NCI-H526 (cell line): ENCODE measurements around the gene NHLRC4.

Source experiments
- DNase-seq, 2 experiments: peaks; one replicate each; lab custom pipeline; 2025; lab: John Stamatoyannopoulos, UW

The NHLRC4 gene

DNA sequence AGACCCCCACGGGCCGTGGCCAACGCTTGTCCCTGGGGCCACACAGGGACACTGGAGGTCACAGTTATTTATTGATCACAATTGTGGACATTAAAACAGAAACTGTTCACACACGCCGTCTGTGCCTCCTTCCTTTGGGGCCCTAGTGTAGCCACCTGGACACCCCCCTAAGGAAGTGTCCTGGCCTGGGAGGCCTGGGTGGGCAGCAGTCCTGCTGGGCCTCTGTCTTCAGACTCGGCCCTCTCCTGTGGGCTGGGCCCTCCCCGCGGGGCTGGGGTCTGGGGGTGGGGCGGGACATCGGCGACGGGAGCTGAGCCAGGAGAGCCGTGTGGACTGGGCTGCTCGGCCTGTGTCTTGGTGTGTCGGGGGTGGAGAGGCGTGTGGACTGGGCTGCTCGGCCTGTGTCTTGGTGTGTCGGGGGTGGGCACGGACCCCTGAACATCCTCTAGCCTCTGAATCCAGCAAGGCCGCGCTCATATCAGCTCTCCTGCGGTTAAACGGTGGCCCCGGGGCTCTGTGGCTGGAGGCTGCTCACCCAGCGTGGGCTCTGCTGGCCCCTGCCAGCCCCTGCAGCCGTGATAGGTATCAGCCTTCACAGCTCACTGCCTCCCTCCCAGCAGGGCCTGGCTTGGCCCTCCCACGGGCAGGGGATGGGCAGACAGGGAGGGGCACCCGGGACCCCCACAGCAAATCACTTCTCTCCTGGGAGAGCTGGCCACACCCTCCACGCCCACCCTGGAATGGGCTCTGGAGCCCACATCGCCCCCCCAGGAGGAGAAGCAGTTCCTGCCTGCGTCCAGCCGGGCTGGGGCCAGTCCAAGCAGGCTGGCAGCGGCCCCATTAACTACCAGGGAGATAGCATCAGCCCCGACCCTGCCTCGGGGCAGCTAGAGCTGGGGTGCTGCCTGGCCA lies 1.1 kb upstream of the NHLRC4 start:
- no peak for DNase-seq

DNA sequence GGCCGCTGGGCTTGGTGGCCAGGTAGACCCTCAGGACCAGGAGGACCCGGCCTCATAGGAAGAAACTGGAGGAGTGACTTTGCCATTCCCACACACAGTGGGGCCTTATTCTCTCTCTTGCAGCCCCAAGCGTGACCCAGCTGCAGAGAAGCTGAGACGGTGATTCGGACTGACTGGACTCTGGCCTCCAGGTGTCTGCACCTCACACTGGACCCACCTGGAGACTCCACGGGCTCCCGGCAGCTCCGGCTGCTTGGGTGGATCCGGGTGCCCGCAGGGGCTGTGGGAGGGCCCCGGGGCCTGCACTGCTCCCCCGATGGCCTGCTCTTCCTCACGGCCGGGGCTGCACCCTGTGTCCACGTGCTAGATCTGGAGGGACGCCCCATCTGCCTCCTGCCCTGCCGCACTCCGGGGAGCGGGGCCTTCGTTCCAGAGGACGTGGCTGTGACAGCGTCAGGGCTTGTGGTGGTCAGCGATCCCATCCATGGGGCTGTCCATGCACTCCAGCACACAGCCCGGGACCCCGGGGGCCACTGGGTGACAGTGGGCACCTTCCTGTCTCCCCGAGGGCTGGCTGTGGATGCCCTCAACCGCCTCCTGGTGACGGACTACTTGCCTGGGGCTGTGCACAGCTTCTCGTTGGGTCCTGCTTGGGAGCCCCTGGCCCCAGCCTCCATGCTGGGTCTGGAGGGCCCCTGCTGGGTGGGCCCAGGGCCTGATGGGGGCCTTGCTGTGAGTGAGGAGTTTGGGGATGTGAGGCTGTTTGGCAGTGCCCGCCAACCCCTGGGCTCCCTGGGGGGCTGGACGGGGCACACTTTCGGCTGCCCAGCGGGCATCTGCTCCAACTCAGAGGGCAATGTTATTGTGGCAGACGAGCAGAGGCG lies 810 bp downstream of the NHLRC4 start:
- DNase-seq = no peak

DNA sequence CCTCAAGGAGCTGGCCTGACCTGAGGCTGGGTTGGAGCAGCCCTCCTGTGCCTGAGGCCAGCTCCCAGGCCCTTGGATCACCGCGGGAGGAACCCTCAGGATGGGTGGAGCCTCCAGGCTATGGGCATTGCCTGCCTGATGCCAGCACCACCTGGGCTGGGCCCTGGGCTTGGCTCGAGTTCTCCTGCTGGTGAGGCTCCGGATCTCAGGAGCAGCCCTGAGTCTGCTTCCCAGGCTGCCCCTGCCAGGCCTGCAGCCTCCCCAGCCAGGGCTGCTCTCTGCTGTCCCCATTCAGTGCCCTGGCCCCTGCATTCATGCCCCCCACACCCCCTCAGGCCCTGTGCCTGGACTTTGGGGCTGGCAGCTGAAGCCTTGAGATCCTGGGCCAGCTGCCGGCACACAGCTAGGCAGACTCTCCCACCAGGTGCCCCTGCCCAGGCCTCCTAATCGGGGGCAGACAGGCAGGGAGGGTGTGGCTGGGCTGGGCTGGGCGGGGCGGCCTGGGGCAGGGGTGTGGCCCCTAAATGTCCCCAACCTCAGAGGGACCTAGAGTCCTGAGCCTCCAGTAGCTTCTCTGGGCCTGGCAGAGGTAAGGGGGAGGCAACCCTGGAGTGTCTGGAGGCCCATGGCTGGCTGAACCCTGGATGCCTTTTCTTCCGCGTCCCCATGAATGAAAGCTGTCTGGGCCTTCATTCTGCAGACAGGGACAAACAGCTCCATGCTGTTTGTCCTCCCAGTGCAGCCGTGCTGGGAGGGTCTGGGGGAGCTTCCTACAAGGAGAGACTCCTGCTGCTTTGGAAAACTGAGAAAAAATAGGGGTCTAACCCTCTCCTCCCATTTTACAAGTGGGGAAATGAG lies 1.8 kb downstream of the NHLRC4 start:
- no peak for DNase-seq

DNA sequence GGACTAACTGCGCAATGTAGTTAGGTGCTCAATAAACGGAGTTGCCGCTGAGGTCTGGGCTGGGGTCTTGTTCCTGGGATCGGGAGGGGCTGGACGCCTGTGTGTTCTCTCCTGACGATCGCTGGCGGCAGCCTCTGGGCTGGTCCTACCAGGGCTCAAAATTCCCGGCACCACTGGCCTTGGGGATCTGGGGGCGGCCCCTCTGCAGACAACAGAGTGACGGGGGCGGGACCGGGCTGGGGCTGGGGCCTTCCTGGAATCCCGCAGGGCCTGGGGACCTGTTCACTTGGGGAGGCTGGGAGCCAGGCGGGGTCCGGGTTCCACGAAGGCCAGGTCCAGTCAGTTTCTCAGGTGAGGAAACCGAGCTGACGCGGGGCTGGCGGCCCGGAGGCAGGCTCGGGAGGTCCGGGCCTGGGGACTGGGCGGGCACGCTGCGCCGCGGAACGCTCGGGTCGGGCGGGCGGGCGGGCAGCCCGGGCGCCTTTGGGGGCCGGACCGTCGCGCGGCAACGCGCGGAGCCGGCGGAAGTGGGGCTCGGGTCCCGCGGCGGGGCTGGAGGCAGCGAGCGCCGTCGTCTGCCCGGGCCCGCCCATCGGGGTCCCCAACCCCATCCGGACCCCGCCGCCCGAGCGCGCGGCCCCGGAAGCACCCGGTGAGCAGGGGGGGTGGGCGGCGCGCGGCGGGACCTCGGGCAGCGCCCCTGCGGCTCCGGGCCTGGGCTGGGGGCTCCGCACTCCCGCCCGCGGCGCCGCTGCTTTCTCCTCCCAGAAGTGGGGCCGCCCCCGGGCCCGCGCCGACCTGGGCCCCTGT lies 2.8 kb downstream of the NHLRC4 start, which contains the start of gene PIGQ:
PIGQ (plus strand) TSS at position 524 of the 810 bp plus-strand sequence. CDS start 4,107 bp downstream, outside the sequence.
- peak in 1 of 2 experiments; percentile 56 for DNase-seq

DNA sequence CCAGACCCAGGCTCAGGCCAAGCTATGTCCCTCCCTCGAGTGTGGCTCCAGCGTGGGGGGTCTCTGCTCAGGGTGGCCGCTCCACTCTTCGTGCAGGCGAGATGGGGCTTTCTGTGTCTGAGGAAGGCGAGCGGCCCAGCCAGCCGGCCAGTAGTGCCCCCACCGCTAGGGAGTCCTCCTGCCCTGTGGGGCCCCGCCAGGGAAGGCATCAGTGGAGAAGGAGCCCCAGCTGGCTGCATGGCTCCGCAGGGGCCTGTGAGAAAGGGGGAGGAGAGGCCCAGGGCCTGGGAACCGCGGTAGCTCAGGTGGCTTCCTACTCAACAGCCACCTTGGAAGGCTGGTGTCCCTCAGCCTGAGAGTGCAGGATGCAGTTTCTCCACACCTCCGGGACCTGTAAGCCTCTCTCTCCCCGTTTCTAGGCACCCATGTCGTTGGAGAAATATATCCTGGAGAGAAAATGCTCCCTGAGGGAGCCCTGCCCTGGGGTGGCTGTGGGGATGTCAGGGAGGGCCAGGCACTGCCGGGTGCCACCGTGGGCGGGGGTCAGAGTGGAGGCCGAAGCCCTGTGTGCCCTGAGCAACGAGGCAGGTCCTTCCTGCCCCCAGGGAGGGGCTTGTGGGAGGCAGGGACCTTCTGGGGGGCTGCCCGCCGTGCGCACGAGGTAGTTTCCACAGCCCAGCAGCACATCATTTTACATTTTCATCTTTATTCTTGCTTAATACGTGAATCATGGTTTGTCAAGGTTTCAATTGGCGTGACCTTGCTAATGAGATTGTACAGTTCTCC lies 6.3 kb downstream of the NHLRC4 start:
- DNase-seq = no peak

DNA sequence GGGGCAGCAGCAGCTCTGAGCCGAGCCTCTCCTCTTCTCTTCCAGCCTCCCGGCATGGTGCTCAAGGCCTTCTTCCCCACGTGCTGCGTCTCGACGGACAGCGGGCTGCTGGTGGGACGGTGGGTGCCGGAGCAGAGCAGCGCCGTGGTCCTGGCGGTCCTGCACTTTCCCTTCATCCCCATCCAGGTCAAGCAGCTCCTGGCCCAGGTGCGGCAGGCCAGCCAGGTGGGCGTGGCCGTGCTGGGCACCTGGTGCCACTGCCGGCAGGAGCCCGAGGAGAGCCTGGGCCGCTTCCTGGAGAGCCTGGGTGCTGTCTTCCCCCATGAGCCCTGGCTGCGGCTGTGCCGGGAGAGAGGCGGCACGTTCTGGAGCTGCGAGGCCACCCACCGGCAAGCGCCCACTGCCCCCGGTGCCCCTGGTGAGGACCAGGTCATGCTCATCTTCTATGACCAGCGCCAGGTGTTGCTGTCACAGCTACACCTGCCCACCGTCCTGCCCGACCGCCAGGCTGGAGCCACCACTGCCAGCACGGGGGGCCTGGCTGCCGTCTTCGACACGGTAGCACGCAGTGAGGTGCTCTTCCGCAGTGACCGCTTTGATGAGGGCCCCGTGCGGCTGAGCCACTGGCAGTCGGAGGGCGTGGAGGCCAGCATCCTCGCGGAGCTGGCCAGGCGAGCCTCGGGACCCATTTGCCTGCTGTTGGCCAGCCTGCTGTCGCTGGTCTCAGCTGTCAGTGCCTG lies 7.4 kb downstream of the NHLRC4 start:
- no peak for DNase-seq

DNA sequence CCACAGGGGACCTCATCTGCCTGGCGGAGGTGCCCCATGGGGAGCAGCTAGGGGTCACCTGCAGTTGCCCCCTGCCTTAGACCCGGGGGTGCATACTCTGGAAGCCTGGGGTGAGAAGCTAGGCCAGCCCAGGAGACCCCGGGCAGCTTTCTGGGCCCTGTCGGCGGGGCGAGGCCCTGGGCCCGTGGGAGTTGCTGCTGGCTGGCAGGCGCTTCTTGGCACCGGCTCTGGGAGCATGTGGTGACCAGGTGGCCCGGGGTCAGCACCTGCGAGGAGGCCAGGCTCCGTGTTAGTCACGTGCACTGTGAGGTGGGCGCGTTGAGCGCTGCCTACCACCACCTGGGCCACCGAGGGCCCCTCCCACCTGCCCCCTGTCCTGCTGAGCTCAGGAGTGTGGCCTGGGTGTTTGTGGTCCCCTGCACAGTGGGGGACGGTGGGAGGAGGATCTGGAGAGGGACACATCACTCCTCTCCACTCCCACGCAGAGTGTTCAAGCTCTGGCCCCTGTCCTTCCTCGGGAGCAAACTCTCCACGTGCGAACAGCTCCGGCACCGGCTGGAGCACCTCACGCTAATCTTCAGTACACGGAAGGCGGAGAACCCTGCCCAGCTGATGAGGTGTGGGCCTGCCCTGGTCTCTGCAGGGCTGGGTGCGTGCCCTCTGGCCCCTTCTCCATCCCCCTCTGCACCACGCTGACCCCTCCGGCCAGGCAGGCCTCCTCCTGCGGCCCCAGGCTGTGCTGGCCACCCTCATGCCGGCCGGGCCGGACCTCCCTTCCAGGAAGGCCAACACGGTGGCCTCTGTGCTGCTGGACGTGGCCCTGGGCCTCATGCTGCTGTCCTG lies 8.8 kb downstream of the NHLRC4 start:
- DNase-seq = no peak

DNA sequence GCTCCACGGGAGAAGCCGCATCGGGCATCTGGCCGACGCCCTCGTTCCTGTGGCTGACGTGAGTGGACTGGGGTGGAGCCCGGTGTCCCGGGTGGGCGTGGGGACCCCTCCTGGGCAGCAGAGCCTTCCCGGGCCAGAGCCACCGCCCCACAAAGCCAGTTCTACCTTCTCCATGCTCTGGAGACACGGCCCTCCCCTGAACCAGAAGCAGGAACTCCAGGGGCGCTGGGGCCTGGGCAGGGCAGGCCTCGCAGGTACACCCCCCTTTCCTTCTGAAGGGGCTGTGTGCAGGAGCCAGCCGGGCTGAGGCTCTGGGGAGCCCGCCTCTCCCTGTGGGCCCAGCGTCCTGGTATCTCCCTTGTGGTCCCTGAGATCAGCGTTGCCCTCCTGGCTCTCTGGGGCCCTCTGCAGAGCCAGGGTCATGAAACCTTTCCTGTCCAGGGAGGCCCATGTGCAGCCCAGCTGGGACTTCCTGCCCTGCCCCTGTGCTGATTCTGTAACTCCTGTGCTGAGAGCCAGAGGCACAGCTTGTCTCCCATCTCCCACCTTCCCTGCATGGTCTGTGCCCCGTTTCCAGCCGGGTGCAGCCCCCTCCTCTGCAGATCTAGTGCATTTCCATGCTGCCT lies 9.5 kb downstream of the NHLRC4 start:
- DNase-seq = no peak

DNA sequence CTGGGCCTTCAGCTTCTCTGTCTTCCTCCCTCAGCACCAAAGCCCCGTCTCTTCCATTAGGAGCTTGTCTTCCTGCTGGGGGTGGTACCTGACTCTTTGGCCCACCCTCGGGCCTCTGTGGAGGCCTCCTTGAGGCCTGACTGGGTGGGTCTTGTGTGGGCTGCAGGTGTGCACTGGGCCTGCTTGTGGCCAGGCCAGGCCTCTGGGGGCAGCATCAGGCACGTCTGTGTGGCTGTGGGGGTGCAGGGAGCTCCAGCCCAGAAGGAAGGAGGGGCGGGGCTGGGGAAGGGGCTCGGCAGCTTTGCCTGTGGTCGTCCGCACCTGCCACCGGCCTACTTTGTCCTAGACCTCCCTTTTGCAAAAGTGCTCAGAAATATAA lies 10.0 kb downstream of the NHLRC4 start:
- no peak for DNase-seq

DNA sequence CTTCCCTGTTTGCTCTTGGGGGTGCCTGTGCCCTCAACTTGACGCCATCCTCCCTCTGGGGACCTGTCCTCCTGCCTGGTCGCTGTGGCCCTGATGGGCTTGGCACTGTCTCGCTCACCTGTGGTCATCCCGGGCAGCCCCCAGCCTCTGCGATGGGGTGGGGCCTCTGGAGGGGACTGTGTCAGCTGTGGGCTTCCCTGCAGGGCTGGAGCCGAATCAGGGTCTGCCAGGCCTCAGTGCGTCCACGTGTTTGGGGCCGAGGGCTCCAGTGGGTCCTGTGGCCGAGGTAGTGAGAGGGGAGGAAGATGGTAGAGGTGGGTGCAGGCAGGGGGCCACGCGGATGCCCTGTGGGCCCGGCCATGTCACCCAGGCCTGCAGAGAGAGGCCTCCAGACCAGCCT lies 11.0 kb downstream of the NHLRC4 start:
- no peak for DNase-seq

DNA sequence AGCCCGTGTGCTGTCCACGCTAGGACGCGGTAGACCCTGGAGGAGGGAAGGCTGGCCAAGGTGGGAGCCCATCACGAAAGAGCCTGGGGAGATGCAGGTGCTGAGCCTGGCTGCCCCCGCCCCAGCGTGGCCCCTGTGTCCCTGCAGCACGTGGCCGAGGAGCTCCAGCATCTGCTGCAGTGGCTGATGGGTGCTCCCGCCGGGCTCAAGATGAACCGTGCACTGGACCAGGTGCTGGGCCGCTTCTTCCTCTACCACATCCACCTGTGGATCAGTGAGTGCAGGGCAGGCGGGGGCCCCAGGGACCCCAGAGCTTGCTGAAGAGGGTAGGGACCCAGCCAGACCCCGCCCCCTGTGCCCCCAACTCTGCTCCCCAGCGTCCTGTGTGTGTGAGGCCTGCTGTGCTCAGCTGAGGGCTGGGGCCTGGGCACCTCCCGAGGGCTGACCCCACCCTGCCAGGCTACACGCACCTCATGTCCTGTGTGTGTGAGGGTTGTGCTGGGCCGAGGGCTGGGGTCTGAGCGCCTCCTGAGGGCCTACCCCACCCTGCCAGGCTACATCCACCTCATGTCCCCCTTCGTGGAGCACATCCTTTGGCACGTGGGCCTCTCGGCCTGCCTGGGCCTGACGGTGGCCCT lies 11.5 kb downstream of the NHLRC4 start:
- DNase-seq = no peak

DNA sequence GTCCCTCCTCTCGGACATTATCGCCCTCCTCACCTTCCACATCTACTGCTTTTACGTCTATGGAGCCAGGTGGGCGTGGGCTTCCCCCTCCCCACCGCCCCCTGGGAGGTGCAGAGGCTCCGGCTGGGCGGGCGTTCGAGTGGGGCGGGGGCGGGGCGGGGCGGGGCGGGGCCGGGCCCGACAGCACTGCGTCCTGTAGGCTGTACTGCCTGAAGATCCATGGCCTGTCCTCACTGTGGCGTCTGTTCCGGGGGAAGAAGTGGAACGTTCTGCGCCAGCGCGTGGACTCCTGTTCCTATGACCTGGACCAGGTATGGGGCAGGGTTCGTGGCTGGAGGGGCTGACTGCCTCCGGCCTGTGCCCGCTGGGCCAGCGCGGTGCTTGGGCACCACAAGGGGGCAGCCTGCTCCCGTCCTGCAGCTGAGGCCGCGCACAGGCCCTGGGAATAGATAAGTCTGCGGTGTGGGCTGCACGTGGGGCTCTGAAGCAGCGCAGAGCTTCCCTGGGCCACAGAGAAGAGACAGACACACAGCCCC lies 12.1 kb downstream of the NHLRC4 start:
- peak; percentile 42 to 85 for DNase-seq

DNA sequence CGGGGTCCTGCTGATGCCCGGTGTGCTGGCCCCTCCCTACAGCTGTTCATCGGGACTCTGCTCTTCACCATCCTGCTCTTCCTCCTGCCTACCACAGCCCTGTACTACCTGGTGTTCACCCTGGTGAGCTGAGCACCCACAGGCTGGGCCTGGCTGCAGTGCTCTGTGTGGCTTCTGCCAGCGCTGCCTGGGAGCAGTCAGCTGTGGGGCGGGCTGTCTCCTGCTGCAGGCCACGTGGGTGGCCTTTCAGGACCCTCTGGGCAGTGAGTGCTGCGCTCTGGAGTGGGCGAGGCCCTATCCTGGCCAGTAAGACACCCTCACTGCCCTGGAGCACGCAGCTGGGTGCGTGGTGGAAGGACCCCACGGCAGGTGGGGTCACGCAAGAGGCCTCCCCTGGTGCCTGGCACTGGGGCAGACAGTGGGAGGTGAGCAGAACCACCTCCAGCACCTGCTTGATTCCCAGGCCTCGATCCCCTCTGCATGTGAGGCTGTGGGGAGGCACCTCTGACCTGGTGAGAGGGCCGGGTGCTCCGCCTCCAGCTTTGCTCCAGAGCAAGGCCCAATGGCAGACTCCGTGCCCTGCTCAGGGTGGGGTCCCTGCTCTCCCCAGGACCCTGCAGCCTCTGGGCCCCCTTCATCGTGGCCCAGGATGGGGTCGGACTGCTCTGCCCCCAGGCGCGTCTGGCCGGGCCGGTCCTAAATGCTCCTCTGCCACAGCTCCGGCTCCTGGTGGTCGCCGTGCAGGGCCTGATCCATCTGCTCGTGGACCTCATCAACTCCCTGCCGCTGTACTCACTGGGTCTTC lies 13.5 kb downstream of the NHLRC4 start:
- DNase-seq = no peak

DNA sequence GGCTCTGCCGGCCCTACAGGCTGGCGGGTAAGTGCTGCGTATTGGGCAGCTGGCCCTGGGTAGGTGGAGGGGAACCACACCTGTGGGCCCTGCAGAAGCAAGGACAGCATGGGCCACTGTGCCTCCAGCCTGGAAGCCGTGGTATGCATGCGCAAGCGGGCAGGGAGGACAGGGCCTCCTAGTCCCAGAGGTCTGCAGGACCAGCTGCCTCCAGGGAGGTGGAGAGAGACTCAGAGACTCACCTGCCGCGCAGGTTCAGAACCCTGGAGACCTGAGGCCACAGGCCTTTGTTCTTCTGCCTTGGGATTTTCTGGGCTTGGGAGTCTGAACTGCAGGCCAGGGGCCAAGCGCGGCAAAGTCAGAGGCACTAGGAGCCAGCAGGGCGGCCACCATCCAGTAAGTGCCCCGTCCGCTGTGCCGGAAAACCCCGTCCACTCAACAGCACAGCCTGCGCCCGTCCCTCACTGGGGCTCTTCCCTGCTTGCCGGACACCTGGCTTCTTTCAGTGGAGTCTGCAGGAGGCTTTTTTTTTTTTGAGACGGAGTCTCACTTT lies 14.2 kb downstream of the NHLRC4 start:
- no peak for DNase-seq

DNA sequence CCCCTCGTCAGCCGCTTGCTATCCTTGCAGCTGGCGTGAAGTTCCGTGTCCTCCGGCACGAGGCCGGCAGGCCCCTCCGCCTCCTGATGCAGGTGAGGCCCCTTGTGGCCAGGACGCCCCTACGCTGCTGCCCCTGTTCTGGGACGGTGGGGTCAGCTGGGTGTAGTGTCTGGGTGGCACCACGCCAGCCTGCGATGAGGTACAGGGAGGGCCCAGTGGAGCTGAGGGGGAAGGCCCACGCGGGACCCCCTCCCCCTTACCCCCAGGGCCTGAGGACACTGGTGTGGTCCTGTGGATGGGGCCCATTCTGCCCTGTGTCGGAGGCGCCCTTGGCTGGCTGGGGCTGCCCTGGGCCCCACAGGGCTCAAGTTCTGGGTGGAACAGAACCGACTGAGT lies 15.4 kb downstream of the NHLRC4 start:
- DNase-seq = no peak
